ENCODE results near the gene COL27A1. TPM values are rescaled to one million over a fixed set of nuclear protein-coding genes. Genes with fewer than 3 reads are reported as not detected.

Gene COL27A1
- total RNA-seq, 4 donors from 2014 or later = 2.1 to 9.0 (median 3.8) TPM

GRCh38 chr9:114161513-114161912 lies 6.2 kb downstream of the COL27A1 start:
- TF ChIP-seq, protein P1, sequence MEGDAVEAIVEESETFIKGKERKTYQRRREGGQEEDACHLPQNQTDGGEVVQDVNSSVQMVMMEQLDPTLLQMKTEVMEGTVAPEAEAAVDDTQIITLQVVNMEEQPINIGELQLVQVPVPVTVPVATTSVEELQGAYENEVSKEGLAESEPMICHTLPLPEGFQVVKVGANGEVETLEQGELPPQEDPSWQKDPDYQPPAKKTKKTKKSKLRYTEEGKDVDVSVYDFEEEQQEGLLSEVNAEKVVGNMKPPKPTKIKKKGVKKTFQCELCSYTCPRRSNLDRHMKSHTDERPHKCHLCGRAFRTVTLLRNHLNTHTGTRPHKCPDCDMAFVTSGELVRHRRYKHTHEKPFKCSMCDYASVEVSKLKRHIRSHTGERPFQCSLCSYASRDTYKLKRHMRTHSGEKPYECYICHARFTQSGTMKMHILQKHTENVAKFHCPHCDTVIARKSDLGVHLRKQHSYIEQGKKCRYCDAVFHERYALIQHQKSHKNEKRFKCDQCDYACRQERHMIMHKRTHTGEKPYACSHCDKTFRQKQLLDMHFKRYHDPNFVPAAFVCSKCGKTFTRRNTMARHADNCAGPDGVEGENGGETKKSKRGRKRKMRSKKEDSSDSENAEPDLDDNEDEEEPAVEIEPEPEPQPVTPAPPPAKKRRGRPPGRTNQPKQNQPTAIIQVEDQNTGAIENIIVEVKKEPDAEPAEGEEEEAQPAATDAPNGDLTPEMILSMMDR (IDR thresholded peaks at IDR 0.05) = no peak
- TF ChIP-seq EP300 (IDR thresholded peaks at IDR 0.05; ENCODE audit: low read depth) (no peak), POLR2AphosphoS5 (IDR thresholded peaks at IDR 0.05) (no peak), POLR2A (IDR thresholded peaks at IDR 0.05) (no peak)
- Histone ChIP-seq H3K9me3 (no peaks in the 10 kb centered on the region), H3K27me3 (peaks cover 7% of the 10 kb centered on the region), H3K36me3 (no peaks in the 10 kb centered on the region), H3K27ac (no peak overlapping the region), H3K4me3 (no peak overlapping the region), H3K4me1 (peaks cover 0 to 12% (median 7%) of the 10 kb centered on the region in 4 donors)
- in situ Hi-C loops (cut with MboI; ENCODE audit: low pct_ligation_motif_present in 1 of 4, low pct_unique_long_range_greater_than_20kb in 1 of 4, low sequenced_read_pairs in 3 of 4) = no loop called here
- 80 to 93% methylated on average over 4 of the region's 4 CpGs for WGBS, 2 donors (ENCODE audit: low coverage in 1 of 2)
- DNase-seq = no peak
- intact Hi-C loops (cut with DNase I; ENCODE audit: low total_unique reads) = no loop called here

GRCh38 chr9:114163517-114163951 lies 8.2 kb downstream of the COL27A1 start:
- intact Hi-C loops (cut with DNase I; ENCODE audit: low total_unique reads) (no loop called here), in situ Hi-C loops (cut with MboI; ENCODE audit: low pct_ligation_motif_present in 1 of 4, low pct_unique_long_range_greater_than_20kb in 1 of 4, low sequenced_read_pairs in 3 of 4) (no loop called here)
- Histone ChIP-seq H3K27me3 (peaks cover 5% of the 10 kb centered on the region), H3K36me3 (no peaks in the 10 kb centered on the region), H3K9me3 (no peaks in the 10 kb centered on the region), H3K27ac (peak overlapping the region in 2 of 4 donors; percentile 30 to 33), H3K4me3 (no peak overlapping the region), H3K4me1 (peaks cover 0 to 10% (median 7%) of the 10 kb centered on the region in 4 donors)
- WGBS, 2 donors (ENCODE audit: low coverage in 1 of 2) = 9 to 30% methylated on average over 2 to 13 of the region's 13 CpGs
- TF ChIP-seq EP300 (IDR thresholded peaks at IDR 0.05; ENCODE audit: low read depth) (no peak), POLR2A (IDR thresholded peaks at IDR 0.05) (no peak), POLR2AphosphoS5 (IDR thresholded peaks at IDR 0.05) (no peak)
- TF ChIP-seq, protein P1 (IDR thresholded peaks at IDR 0.05) = no peak
- no peak for DNase-seq

GRCh38 chr9:114164191-114164794 lies 9.0 kb downstream of the COL27A1 start:
- Histone ChIP-seq H3K4me3 (no peak overlapping the region), H3K27me3 (peaks cover 5% of the 10 kb centered on the region), H3K27ac (peak overlapping the region in 1 of 4 donors; percentile 30), H3K36me3 (no peaks in the 10 kb centered on the region), H3K4me1 (peaks cover 0 to 10% (median 7%) of the 10 kb centered on the region in 4 donors), H3K9me3 (no peaks in the 10 kb centered on the region)
- 71 to 93% methylated on average over 1 of the region's 1 CpG for WGBS, 2 donors (ENCODE audit: low coverage in 1 of 2)
- in situ Hi-C loops (cut with MboI; ENCODE audit: low pct_ligation_motif_present in 1 of 4, low pct_unique_long_range_greater_than_20kb in 1 of 4, low sequenced_read_pairs in 3 of 4) = no loop called here
- no peak for DNase-seq
- intact Hi-C loops (cut with DNase I; ENCODE audit: low total_unique reads) = no loop called here
- TF ChIP-seq, protein P1 (IDR thresholded peaks at IDR 0.05) = no peak
- TF ChIP-seq EP300 (IDR thresholded peaks at IDR 0.05; ENCODE audit: low read depth) = no peak
- TF ChIP-seq POLR2A (IDR thresholded peaks at IDR 0.05) = no peak
- TF ChIP-seq POLR2AphosphoS5 (IDR thresholded peaks at IDR 0.05) = no peak

GRCh38 chr9:114165407-114166102 lies 10.2 kb downstream of the COL27A1 start:
- no peak for TF ChIP-seq EP300 (IDR thresholded peaks at IDR 0.05; ENCODE audit: low read depth)
- no peak for TF ChIP-seq POLR2A (IDR thresholded peaks at IDR 0.05)
- TF ChIP-seq, protein P1 (IDR thresholded peaks at IDR 0.05) = no peak
- TF ChIP-seq POLR2AphosphoS5 (IDR thresholded peaks at IDR 0.05) = no peak
- DNase-seq = no peak
- no peak overlapping the region for H3K4me3 ChIP-seq
- peaks cover 0 to 10% (median 7%) of the 10 kb centered on the region in 4 donors for H3K4me1 ChIP-seq
- 78 to 100% methylated on average over 1 of the region's 1 CpG for WGBS, 2 donors (ENCODE audit: low coverage in 1 of 2)
- H3K27ac ChIP-seq = no peak overlapping the region
- no peaks in the 10 kb centered on the region for H3K9me3 ChIP-seq
- no peaks in the 10 kb centered on the region for H3K36me3 ChIP-seq
- intact Hi-C loops (cut with DNase I; ENCODE audit: low total_unique reads) (no loop called here), in situ Hi-C loops (cut with MboI; ENCODE audit: low pct_ligation_motif_present in 1 of 4, low pct_unique_long_range_greater_than_20kb in 1 of 4, low sequenced_read_pairs in 3 of 4) (no loop called here)
- H3K27me3 ChIP-seq = peaks cover 5% of the 10 kb centered on the region

Data from transverse colon (tissue), 4 donors.